T-helper 17 cell (primary cell): ENCODE measurements around the gene LRRC27. TPM values are rescaled to one million over a fixed set of nuclear protein-coding genes. Genes with fewer than 3 reads are reported as not detected.

Experiments
- ATAC-seq: fragments of 150-1000 bp; cut with Tn5 transposase; 2 replicates; pipeline ENCODE4 v1.10.0; 2021; ENCODE audit warnings: mild to moderate bottlenecking, moderate library complexity
- DNase-seq, 3 donors: peaks; one replicate each; pipeline versions ENCODE4 v3.0.0 to v3.0.0-alpha.2; 2020 to 2021
- H3K9me3 ChIP-seq: one replicate; pipeline ENCODE4 v1.7.0; 2013; ENCODE audit warnings: low read length, mild to moderate bottlenecking; ENCODE audit not compliant: control insufficient read depth, poor library complexity, severe bottlenecking
- H3K27ac Mint-ChIP-seq: one replicate; pipeline ENCODE4 v1.8.0; 2022; ENCODE audit warnings: mild to moderate bottlenecking, moderate library complexity, mixed read lengths
- H3K27me3 Mint-ChIP-seq: one replicate; pipeline ENCODE4 v1.8.0; 2022; ENCODE audit warnings: mixed read lengths
- H3K36me3 Mint-ChIP-seq: one replicate; pipeline ENCODE4 v1.8.0; 2022; ENCODE audit warnings: low read depth, mixed read lengths
- H3K4me1 Mint-ChIP-seq: one replicate; pipeline ENCODE4 v1.8.0; 2022; ENCODE audit warnings: mild to moderate bottlenecking, mixed read lengths
- H3K4me3 Mint-ChIP-seq: one replicate; pipeline ENCODE4 v1.8.0; 2022; ENCODE audit warnings: mild to moderate bottlenecking, moderate library complexity, mixed read lengths
- total RNA-seq, 4 donors: library from RNA in 2 of 4; stranded (reverse) in 2 of 4; gene quantifications; one replicate each; pipeline ENCODE4 v1.2.3 and lab custom pipeline; 2022 to 2026

Gene LRRC27
- total RNA-seq, 2 donors from 2014 or later = 3.5 to 7.6 TPM

DNA sequence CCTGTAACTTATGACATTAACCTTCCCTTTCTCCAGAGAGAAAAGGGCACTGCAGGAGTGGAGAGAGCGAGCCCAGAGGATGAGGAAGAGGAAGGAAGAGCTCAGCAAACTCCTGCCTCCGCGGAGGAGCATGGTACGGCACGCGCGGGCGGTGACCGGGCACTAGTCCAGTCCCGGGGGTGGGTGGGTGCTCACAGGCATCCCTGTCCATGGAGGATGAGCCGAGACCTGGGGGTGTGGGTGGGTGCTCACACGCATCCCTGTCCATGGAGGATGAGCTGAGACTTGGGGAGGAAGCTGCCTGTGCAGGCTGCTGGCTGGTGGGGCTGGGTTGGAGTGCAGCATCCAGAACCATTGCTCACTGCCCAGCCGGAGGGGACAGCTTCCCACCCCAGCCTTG lies 23.8 kb downstream of the LRRC27 start:
- DNase-seq (no peak), ATAC-seq (no peak)
- Mint-ChIP-seq H3K27me3 (no peaks in the 10 kb centered on the region), H3K4me1 (peaks cover 6% of the 10 kb centered on the region), H3K4me3 (no peak overlapping the region), H3K27ac (no peak overlapping the region), H3K36me3 (no peaks in the 10 kb centered on the region)
- H3K9me3 ChIP-seq = no peaks in the 10 kb centered on the region

DNA sequence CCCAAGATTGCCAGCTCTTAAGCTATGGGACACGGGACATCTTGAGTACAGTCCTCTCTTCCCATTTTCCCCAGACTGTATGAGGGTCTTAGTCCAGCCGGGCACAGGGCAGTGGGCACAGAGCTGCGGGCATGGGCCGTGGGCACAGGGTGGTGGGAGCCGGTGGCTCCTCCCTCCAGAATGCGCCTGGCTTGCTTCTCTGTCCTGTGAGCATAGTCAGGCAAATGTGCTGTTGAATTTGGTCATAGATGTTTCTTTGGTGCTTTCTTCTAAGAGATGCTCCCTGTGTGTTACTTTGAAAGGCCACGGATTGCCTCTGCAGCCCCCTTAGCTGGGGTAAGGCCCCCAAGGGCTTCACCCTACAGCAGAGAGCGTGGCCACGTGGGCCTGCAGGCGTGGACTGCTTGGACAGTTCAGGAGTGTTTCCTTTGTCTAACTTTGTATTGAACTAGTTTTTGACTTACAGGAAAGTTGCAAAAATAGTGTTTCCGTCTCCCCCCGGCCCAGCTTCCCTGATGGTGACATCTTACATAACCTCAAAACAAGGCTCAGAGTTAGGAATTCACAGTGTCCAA lies 24.7 kb downstream of the LRRC27 start:
- DNase-seq (no peak), ATAC-seq (no peak)
- Mint-ChIP-seq H3K36me3 (no peaks in the 10 kb centered on the region), H3K4me1 (peaks cover 6% of the 10 kb centered on the region), H3K4me3 (no peak overlapping the region), H3K27me3 (no peaks in the 10 kb centered on the region), H3K27ac (no peak overlapping the region)
- no peaks in the 10 kb centered on the region for H3K9me3 ChIP-seq

DNA sequence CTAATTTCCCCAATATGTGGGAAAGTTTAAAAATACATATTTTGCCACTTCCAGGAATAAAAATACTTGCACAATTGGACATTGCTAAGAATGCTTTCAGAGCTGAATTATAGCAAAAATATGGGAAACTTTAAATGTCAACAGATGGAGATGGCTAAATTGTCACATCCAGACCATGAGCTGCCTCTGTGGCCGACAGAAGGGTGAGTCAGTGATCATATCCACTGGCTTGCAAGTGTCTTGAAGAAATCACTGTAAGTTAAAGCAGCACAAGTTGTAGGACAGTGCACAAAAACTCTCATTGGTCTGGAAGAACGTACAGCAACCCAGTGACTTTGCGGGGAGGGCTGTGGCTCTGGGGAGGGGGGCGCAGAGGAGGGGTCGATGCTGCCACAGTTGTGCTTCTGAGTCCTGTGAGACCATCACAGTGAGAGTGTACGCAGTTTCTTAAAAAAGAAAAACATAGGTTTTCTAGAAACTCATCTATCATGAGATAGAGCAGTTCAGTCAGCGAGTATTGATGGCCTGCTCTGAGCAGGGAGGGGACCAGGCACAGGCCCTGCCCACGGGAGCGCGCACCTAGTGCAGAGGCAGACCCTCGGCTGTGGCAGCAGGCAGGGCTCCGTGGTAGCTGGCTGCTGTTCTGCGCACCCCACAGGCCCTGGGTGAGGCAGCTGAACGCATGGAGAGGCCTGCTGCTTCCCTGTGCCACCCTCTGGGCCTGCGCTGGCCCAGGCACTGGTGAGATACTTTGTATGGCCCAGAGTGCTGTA lies 25.5 kb downstream of the LRRC27 start:
- H3K27ac Mint-ChIP-seq = no peak overlapping the region
- ATAC-seq = no peak
- no peaks in the 10 kb centered on the region for H3K27me3 Mint-ChIP-seq

DNA sequence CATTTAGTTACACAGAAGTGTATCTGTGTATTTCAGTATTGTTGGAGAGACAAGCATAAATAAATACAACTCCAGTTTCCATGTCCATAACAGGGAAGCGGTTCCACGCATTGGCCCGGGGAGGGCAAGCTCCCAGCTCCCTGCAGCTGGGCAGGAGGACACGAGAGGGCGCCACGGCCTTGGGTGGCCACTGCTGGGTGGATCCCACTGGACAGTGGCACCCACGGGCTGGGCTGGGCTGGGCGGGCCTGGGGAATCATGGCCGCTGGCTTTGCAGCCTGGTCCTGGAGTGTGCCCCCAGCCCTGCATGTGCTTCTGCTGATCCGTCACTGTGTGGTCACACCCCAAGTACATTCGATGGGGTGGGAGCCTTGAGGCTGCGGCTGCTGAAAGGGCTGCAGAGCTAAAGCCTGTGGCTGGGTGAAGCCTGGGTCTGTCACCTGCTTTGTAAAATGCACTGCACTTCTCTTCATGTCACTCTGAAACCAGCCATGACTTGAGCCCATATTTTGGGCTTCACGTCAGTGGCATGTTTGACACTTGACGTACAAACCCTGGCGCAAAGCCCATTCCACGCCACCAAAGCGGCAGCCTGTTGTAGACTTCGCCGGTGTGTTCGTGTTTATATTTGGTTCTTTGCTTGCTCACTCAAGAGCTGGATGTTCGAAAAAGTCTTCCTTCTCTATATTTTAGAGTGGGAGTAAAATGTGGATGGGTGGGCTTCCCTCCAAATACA lies 27.5 kb downstream of the LRRC27 start:
- Mint-ChIP-seq H3K4me3 (no peak overlapping the region), H3K4me1 (peaks cover 3% of the 10 kb centered on the region), H3K27ac (no peak overlapping the region), H3K27me3 (no peaks in the 10 kb centered on the region), H3K36me3 (no peaks in the 10 kb centered on the region)
- no peaks in the 10 kb centered on the region for H3K9me3 ChIP-seq
- ATAC-seq (no peak), DNase-seq (no peak)

More for the DNA sequence above, 25.5 kb downstream of the LRRC27 start:
- Mint-ChIP-seq H3K4me1 (peaks cover 9% of the 10 kb centered on the region), H3K36me3 (no peaks in the 10 kb centered on the region), H3K4me3 (no peak overlapping the region)
- H3K9me3 ChIP-seq = no peaks in the 10 kb centered on the region
- DNase-seq = no peak

DNA sequence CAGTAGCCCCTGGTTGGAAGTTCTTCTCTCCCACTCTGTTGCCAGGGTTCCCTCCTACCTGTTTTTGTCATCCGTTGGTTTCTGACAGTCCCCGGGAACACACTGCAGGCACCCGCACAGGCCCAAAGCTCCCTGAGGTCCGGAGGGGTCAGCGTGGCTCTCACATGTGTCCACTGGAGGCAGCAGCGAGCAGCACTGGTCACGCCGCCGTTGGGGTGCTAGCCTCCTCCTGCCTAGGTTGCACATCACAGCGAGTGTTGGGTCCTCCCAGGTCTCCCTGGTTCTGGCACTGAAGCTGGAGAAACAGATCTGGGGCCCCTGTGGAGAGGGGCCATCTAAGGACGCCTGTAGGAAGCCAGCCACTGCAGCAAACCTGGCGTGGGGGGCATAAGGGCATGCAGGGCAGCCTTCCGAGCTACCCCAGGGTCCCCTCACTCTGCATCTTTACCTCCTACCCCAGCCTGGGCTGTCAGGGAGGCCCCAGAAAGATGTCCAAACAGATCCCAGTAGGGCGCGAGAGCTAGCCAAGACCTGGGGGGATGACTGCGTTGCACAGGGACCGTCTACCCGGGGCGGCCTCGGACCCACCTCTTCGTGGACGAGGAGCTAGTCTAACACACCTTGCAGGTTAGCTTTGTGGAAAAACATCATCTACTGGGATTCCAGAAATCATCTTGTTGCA lies 28.9 kb downstream of the LRRC27 start:
- Mint-ChIP-seq H3K27me3 (no peaks in the 10 kb centered on the region), H3K4me3 (no peak overlapping the region), H3K4me1 (peaks cover 3% of the 10 kb centered on the region), H3K36me3 (peaks cover 2% of the 10 kb centered on the region), H3K27ac (no peak overlapping the region)
- ATAC-seq (no peak), DNase-seq (no peak)
- no peaks in the 10 kb centered on the region for H3K9me3 ChIP-seq

DNA sequence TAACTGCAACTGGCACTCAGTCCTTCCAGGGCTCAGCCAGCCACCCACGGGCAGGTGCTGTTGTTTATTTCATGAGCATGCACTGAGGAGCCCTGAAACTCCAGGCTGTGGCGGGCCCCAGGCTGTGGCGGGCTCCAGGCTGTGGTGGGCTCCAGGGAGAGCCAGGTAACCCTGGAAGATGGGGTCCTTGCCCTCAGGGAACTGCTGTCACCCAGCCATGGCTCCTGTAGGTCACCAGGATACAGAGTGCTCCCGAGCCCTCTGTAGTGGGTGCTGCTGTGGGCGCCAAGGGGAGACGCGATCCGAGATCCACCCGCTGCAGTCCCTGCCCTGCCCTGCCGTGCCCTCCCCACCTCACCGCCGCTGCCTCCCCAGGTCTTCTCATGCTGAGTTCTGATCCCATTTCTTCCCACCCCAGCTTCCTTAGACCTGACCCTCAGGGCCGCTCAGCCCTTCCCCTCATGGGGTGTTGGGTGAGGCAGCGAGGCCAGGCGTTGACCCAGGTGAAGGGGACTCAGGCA lies 29.6 kb downstream of the LRRC27 start:
- ATAC-seq = no peak
- no peak overlapping the region for H3K4me3 Mint-ChIP-seq
- no peak overlapping the region for H3K27ac Mint-ChIP-seq
- no peak for DNase-seq
- no peaks in the 10 kb centered on the region for H3K9me3 ChIP-seq
- no peaks in the 10 kb centered on the region for H3K27me3 Mint-ChIP-seq
- peaks cover 3% of the 10 kb centered on the region for H3K4me1 Mint-ChIP-seq
- peaks cover 2% of the 10 kb centered on the region for H3K36me3 Mint-ChIP-seq

DNA sequence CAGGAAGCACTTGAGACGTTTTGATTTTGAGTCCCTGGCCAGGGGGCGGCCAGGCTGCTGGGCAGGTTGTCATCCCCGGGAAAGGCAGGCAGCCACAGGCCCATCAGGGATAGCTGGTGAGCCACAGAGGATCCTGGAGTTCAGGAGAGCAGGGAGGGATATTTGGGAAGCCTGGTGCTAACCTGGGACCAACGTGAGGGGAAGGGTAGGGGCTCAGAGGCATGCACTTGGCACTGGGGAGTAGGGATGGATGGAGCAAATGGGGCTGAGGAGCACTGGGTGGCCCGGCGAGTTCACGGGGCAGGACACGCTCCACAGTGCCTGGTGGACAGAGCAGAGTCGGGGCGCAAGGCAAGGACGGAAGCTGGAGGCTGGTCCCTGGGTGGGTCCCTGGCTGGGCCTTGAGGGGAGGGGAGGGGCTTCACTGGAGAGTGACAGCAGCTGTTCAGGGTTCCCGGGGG lies 30.2 kb downstream of the LRRC27 start:
- no peak for ATAC-seq
- Mint-ChIP-seq H3K27me3 (no peaks in the 10 kb centered on the region), H3K4me1 (peaks cover 3% of the 10 kb centered on the region), H3K36me3 (peaks cover 3% of the 10 kb centered on the region), H3K27ac (no peak overlapping the region), H3K4me3 (no peak overlapping the region)
- DNase-seq = no peak
- no peaks in the 10 kb centered on the region for H3K9me3 ChIP-seq

DNA sequence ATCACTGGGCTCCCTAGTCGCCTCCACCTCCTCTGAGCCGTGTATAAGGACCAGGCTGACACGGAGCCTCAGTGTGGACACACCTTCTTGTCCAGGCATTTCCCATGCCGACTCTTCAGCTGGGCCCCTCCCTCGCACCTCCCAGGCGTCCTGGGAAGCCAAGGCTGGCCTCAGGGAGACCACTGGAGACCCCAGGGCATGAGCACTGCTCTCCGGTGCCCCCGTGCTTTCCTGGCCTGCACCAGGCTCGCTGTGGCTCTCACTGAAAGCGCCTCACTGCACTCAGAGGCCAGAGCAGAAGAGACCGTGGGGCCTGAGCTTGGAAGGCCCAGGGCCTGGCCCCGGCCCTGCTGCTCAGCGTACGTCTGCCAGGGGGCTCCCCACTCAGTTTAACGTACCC lies 31.4 kb downstream of the LRRC27 start:
- peaks cover 5% of the 10 kb centered on the region for H3K36me3 Mint-ChIP-seq
- no peaks in the 10 kb centered on the region for H3K9me3 ChIP-seq
- no peak overlapping the region for H3K4me3 Mint-ChIP-seq
- H3K27me3 Mint-ChIP-seq = no peaks in the 10 kb centered on the region
- H3K27ac Mint-ChIP-seq = no peak overlapping the region
- H3K4me1 Mint-ChIP-seq = peaks cover 3% of the 10 kb centered on the region
- DNase-seq (no peak), ATAC-seq (no peak)

DNA sequence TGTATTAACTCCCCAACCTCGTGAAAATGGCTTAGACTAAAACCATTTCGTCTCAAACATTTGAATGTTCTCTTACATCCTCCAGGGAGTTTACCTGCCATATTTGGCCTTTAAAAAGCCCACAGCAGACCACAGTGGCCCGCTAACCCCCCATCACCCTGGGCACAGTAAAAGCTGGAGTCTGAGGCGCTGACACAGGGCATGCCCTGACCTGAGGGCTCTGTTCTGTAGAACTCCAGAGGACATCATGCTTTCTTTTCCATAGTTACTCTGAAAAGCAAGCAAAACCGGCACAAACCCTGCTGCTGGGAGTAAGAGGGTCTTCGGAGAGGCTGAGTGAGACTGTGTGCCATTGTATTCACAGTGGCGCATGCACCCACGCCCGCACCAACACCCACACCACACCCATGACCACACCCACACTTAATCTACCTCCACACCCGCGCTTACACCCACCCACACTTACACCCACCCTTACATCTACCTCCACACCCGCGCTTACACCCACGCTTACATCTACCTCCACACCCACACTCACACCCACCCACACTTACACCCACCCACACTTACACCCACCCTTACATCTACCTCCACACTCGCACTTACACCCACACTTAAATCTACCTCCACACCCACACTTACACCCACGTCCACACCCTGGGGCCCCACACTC lies 32.1 kb downstream of the LRRC27 start:
- ATAC-seq = peak; percentile 28
- Mint-ChIP-seq H3K27me3 (no peaks in the 10 kb centered on the region), H3K27ac (no peak overlapping the region), H3K36me3 (peaks cover 7% of the 10 kb centered on the region), H3K4me1 (peaks cover 3% of the 10 kb centered on the region), H3K4me3 (no peak overlapping the region)
- DNase-seq = no peak
- H3K9me3 ChIP-seq = no peaks in the 10 kb centered on the region

DNA sequence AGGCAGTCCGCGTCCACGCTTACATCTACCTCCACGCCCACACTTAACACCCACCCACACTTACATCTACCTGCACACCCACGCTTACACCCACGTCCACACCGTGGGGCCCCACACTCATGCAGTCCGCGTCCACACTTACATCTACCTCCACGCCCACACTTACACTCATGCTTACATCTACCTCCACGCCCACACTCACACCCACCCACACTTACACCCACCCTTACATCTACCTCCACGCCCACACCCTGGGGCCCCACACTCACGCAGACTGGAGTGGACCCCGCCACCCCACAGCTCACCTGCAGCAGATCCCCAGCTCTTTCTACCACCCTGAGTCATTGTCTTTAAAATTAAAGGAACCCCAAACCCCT lies 32.6 kb downstream of the LRRC27 start:
- H3K9me3 ChIP-seq = no peaks in the 10 kb centered on the region
- Mint-ChIP-seq H3K27ac (no peak overlapping the region), H3K4me3 (no peak overlapping the region), H3K27me3 (no peaks in the 10 kb centered on the region), H3K4me1 (peaks cover 3% of the 10 kb centered on the region), H3K36me3 (peaks cover 7% of the 10 kb centered on the region)
- ATAC-seq (no peak), DNase-seq (no peak)

DNA sequence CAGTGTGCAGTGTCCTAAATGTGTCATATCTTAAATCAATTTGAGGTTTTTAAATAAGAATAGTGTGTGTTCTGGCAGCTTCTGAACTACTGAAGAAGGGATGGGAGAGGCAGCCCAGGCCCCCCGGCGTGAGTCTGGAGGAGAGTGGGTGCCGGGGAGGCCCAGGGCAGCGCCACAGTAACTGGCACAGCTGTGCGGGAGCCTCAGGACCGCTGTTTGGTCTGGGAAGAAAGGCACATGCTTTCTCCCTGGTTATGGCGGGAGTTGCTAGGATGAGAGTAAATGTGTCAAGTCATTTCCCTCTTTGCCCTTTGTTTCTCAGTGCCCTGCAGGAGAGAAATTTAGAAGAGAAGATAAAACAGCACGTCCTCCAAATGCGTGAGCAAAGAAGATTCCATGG lies 33.1 kb downstream of the LRRC27 start:
- Mint-ChIP-seq H3K36me3 (peaks cover 7% of the 10 kb centered on the region), H3K27me3 (no peaks in the 10 kb centered on the region), H3K4me1 (peaks cover 3% of the 10 kb centered on the region), H3K27ac (no peak overlapping the region), H3K4me3 (no peak overlapping the region)
- no peaks in the 10 kb centered on the region for H3K9me3 ChIP-seq
- no peak for ATAC-seq
- no peak for DNase-seq

DNA sequence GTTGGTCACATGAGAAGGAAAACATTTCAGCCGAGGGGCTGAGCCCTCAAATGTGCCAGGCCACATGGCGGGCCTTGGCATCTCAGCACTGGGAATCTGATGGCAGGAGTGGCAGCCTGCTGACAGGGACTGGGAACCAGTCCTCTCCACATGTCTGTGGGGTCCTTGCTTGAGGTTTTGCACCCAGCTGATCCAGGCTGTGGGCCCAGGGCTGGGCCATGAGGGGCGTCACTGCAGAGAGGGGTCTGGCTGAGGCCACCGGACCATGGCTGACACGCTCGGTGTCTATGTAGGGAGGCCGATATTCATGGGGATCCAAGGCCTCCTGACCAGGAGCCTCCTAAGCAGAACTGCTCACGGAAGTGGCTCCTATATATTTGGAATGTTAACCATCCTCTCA lies 34.0 kb downstream of the LRRC27 start:
- Mint-ChIP-seq H3K27me3 (no peaks in the 10 kb centered on the region), H3K4me1 (peaks cover 5% of the 10 kb centered on the region), H3K4me3 (no peak overlapping the region), H3K36me3 (peaks cover 7% of the 10 kb centered on the region), H3K27ac (no peak overlapping the region)
- no peak for ATAC-seq
- DNase-seq = no peak
- no peaks in the 10 kb centered on the region for H3K9me3 ChIP-seq
